ENCODE results near the gene SFMBT2.

GRCh38 chr10:7272008-7272407 lies 138.8 kb downstream of the SFMBT2 start:
- TF ChIP-seq EZH2 (IDR thresholded peaks at IDR 0.05) = no peak
- no peak for TF ChIP-seq SIN3A (IDR thresholded peaks at IDR 0.05; ENCODE audit: low read depth)

Measured in HCT116 (cell line).